BLaER1 treated with 17β-estradiol and CSF1 and Interleukin-3, amounts not matched to agents 10 nM and 100 nM (cell line): ENCODE data around the gene ITGA3.

Source experiments
- H3K27ac ChIP-seq, 11 experiments: shearing (Covaris generic); formaldehyde crosslinking; 2 replicates each; pipeline ENCODE4 v1.8.1; 2022
- H3K27me3 ChIP-seq, 11 experiments: shearing (Covaris generic); formaldehyde crosslinking; 2 replicates each; pipeline ENCODE4 v1.8.1; 2022
- H3K36me3 ChIP-seq, 11 experiments: shearing (Covaris generic); formaldehyde crosslinking; 2 replicates each; pipeline ENCODE4 v1.8.1; 2022
- H3K4me1 ChIP-seq, 10 experiments: shearing (Covaris generic); formaldehyde crosslinking; 2 replicates each; pipeline ENCODE4 v1.8.1; 2022
- H3K4me2 ChIP-seq, 11 experiments: shearing (Covaris generic); formaldehyde crosslinking; 2 replicates each; pipeline ENCODE4 v1.8.1; 2022
- H3K4me3 ChIP-seq, 10 experiments: shearing (Covaris generic); formaldehyde crosslinking; 2 replicates each; pipeline ENCODE4 v1.8.1; 2022
- H3K9ac ChIP-seq, 11 experiments: shearing (Covaris generic); formaldehyde crosslinking; 2 replicates each; pipeline ENCODE4 v1.8.1; 2022
- H3K9me3 ChIP-seq, 11 experiments: shearing (Covaris generic); formaldehyde crosslinking; replicated peaks in 1 of 11; 2 replicates each; pipeline ENCODE4 v1.8.1; 2022
- H4K20me1 ChIP-seq, 11 experiments: shearing (Covaris generic); formaldehyde crosslinking; 2 replicates each; pipeline ENCODE4 v1.8.1; 2022
- Cebpa-rat ChIP-seq, 11 experiments: shearing (Covaris generic); IDR thresholded peaks; 2 replicates each; pipeline ENCODE4 v1.8.1; 2022

ITGA3 gene

DNA sequence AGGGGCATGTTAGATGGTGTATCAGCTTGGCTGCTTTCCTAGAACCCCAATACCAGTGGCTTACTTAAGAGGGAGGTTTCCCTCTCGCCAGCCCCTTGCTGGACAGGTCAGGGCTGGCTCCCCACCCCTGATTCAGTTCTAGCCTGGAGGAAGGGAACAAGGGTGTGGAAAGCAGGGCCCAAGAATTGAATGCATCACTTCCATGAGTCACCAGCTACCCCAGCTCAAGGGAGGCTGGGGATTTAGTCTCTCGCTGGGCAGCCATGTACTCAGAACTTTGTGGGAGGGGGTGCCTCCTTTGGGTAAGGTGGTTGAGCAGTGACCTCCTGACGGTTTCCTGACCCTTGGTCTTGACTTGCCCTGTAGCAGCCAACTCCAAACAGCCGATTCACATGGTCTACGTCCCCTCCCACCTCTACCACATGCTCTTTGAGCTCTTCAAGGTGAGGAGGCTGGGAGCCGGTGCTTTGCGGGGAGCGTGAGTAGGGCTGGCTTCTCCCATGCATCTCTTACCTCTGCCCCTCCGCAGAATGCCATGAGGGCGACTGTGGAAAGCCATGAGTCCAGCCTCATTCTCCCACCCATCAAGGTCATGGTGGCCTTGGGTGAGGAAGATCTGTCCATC is 52.0 kb downstream of the ITGA3 start:
- Histone ChIP-seq H3K4me1 (peaks cover 0 to 13% (median 0%) of the 10 kb centered on the region in 10 experiments; a peak in 5 of 20 replicates), H3K9me3 (no peaks in the 10 kb centered on the region), H3K4me2 (no peak overlapping the region), H4K20me1 (peaks cover 0 to 42% (median 5%) of the 10 kb centered on the region in 11 experiments; a peak in 8 of 22 replicates), H3K27me3 (no peaks in the 10 kb centered on the region), H3K9ac (no peak overlapping the region), H3K36me3 (peaks cover 0 to 66% (median 18%) of the 10 kb centered on the region in 11 experiments; a peak in 12 of 22 replicates), H3K27ac (no peak overlapping the region), H3K4me3 (no peak overlapping the region)
- TF ChIP-seq Cebpa-rat (IDR thresholded peaks at IDR 0.05) = no peak

DNA sequence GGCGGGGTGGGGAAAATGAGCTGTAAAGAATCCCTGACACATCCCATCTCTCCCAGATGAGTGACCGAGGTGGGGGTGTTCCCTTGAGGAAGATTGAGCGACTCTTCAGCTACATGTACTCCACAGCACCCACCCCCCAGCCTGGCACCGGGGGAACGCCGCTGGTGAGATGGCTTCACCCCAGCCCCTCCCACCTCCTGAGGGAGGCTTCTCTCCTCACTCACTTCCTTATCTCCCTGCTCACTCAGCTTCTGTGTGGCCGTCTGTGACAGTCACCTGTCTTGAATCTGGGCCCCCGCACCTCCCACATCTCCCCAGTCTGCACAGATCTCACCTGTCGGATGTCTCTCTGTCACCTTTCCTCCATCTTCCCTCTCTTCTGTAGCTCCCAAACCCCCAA is 52.6 kb downstream of the ITGA3 start:
- TF ChIP-seq Cebpa-rat (IDR thresholded peaks at IDR 0.05) = no peak
- Histone ChIP-seq H3K9ac (no peak overlapping the region), H3K27ac (no peak overlapping the region), H4K20me1 (peaks cover 0 to 41% (median 2%) of the 10 kb centered on the region in 11 experiments; a peak in 8 of 22 replicates), H3K4me3 (no peak overlapping the region), H3K4me2 (no peak overlapping the region), H3K4me1 (peaks cover 0 to 13% (median 0%) of the 10 kb centered on the region in 10 experiments; a peak in 5 of 20 replicates), H3K27me3 (no peaks in the 10 kb centered on the region), H3K36me3 (peaks cover 0 to 66% (median 18%) of the 10 kb centered on the region in 11 experiments; a peak in 12 of 22 replicates), H3K9me3 (no peaks in the 10 kb centered on the region)

DNA sequence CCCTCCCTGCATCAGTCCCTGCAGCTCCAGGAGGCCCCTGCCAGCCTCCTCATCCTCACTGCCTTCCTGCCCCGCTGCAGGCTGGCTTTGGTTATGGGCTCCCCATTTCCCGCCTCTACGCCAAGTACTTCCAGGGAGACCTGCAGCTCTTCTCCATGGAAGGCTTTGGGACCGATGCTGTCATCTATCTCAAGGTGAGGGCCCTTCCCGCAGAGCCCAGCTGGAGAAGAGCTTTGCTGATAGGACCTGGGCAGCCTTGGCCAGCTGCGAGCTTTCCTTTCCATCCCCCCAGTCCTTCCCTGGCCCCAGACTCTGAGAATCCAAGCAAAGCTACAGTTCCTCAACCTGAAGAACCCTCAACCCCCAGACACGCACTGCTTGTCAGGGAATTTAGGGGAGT is 53.3 kb downstream of the ITGA3 start:
- Histone ChIP-seq H3K4me2 (no peak overlapping the region), H3K27me3 (no peaks in the 10 kb centered on the region), H3K36me3 (peaks cover 0 to 60% (median 18%) of the 10 kb centered on the region in 11 experiments; a peak in 12 of 22 replicates), H3K9me3 (no peaks in the 10 kb centered on the region), H3K4me1 (peaks cover 0 to 13% (median 0%) of the 10 kb centered on the region in 10 experiments; a peak in 5 of 20 replicates), H3K9ac (no peak overlapping the region), H4K20me1 (peaks cover 0 to 35% (median 0%) of the 10 kb centered on the region in 11 experiments; a peak in 5 of 22 replicates), H3K4me3 (no peak overlapping the region), H3K27ac (no peak overlapping the region)
- TF ChIP-seq Cebpa-rat (IDR thresholded peaks at IDR 0.05) = no peak

DNA sequence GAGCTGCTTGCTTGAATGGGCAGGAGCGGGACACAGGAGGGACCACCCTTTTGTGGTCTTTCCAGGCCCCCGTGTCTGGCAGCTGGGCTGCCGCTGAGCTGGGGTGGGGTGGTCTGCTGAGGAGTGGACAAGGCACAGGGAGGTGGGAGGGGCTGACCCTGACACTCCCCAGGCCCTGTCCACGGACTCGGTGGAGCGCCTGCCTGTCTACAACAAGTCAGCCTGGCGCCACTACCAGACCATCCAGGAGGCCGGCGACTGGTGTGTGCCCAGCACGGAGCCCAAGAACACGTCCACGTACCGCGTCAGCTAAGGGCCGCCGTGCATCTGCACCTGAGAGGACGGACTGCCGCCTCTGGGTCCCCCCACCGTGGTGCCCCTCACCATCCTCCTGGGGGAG is 53.9 kb downstream of the ITGA3 start:
- H3K4me1 ChIP-seq = peaks cover 0 to 13% (median 0%) of the 10 kb centered on the region in 10 experiments; a peak in 5 of 20 replicates
- no peak for TF ChIP-seq Cebpa-rat (IDR thresholded peaks at IDR 0.05)

DNA sequence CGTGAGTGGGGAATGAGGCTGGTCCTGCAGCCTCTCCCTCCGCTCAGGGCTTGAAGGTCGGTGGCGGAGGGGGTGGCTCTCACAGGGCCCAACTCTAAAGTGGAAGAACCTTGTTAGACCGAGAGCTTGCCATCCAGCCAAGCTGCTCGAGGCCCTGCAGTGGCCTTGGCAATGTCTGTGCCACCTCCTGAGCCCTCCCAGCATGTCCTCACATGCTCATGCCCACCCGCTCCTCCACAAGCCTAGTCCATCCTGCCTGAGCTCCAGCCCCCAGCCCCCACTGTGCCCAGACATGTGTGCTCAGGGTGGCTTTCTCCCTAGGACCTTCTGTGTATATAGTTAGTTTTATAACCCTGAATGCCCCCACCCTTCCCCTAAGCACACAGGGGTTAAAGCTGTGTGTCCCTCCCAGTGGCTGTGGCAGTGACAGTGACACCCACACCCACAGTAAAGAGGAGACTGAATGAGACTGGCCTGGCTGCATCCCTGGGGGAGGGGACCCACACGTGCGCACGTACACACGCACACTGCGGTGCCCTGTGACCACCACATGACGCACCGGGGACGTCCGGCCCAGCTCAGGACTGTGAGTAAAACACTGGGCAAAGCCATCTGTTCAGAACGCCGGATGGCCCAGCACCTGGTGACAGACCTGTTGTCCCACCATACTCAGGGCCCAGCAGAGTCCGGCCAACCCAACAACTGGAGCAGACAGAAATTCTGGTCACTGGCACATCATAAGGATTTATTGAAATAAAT is 54.9 kb downstream of the ITGA3 start:
- no peak overlapping the region for H3K4me2 ChIP-seq
- peaks cover 0 to 47% (median 12%) of the 10 kb centered on the region in 11 experiments; a peak in 12 of 22 replicates for H3K36me3 ChIP-seq
- no peak overlapping the region for H3K27ac ChIP-seq
- peaks cover 0 to 13% (median 0%) of the 10 kb centered on the region in 10 experiments; a peak in 5 of 20 replicates for H3K4me1 ChIP-seq
- no peak for TF ChIP-seq Cebpa-rat (IDR thresholded peaks at IDR 0.05)
- no peak overlapping the region for H3K9ac ChIP-seq
- peaks cover 0 to 5% (median under 1%) of the 10 kb centered on the region in 11 experiments; a peak in 8 of 22 replicates for H3K27me3 ChIP-seq
- peaks cover 0 to 40% (median 0%) of the 10 kb centered on the region in 11 experiments; a peak in 4 of 22 replicates for H4K20me1 ChIP-seq
- H3K4me3 ChIP-seq = no peak overlapping the region
- no peaks in the 10 kb centered on the region for H3K9me3 ChIP-seq

More for the DNA sequence above, 53.9 kb downstream of the ITGA3 start:
- Histone ChIP-seq H3K36me3 (peaks cover 0 to 57% (median 18%) of the 10 kb centered on the region in 11 experiments; a peak in 12 of 22 replicates), H3K27ac (no peak overlapping the region), H3K9me3 (no peaks in the 10 kb centered on the region), H3K4me2 (no peak overlapping the region), H3K27me3 (no peaks in the 10 kb centered on the region), H3K4me3 (no peak overlapping the region), H3K9ac (no peak overlapping the region), H4K20me1 (peaks cover 0 to 37% (median 0%) of the 10 kb centered on the region in 11 experiments; a peak in 4 of 22 replicates)

DNA sequence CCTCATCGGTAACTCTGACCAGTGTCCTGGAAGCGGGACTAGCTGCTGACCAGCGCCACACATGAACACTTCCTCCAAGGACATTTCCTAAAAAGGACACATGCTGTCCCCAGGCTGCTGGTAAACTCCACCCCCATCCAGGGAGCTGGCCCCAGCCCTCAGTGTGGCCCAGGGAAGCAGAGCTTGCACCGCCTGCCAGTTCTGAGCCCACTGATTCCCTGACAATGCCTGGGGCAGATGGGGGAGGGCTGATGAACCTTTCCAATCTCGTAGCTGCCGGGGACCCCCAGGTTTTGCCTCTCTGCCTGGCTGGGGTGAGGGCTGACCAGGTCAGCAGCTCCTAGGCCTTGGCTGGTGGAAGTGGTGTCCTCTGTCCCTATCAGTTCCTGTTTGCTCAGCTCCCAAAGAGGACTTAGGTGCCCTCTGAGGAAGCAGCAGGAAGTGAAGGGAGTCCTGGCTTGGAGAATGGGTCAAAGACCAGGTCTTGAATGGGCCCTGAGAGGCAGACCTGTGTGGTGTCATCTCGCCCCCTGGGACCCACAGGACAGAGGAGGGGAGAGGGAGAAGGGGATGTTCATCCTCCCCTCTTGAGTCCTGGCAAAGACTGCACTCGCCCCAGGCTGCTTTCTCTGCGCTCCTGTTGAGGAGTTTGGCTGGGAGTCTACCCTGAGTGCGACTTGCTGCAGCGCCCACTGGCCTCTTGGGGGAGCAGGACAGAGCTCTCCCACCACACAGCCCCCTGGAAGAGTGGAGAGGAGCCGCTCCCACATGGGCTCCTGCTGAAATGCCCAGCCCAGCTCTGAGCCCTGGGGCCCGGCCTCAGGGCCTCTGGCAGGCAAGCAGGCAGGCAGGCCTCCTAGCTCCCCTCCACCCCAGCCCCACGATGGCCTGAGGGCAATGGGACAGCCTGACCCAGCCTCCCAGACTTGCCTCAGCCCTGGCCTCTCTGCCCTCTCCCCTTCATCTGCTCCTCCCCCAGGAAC is 56.1 kb downstream of the ITGA3 start:
- Histone ChIP-seq H3K27me3 (peaks cover 6 to 17% (median 13%) of the 10 kb centered on the region in 11 experiments), H3K4me2 (peak overlapping the region in 2 of 11 experiments; percentile 32 to 58; a peak in 4 of 22 replicates), H3K9me3 (no peaks in the 10 kb centered on the region), H3K9ac (peak overlapping the region in 2 of 11 experiments; percentile 4 to 9; a peak in 2 of 22 replicates), H4K20me1 (peaks cover 0 to 40% (median 0%) of the 10 kb centered on the region in 11 experiments; a peak in 5 of 22 replicates), H3K27ac (no peak overlapping the region), H3K4me3 (no peak overlapping the region), H3K36me3 (peaks cover 0 to 39% (median 8%) of the 10 kb centered on the region in 11 experiments; a peak in 11 of 22 replicates), H3K4me1 (peaks cover under 1 to 15% (median 2%) of the 10 kb centered on the region in 10 experiments; a peak in 12 of 20 replicates)
- TF ChIP-seq Cebpa-rat (IDR thresholded peaks at IDR 0.05) = no peak

DNA sequence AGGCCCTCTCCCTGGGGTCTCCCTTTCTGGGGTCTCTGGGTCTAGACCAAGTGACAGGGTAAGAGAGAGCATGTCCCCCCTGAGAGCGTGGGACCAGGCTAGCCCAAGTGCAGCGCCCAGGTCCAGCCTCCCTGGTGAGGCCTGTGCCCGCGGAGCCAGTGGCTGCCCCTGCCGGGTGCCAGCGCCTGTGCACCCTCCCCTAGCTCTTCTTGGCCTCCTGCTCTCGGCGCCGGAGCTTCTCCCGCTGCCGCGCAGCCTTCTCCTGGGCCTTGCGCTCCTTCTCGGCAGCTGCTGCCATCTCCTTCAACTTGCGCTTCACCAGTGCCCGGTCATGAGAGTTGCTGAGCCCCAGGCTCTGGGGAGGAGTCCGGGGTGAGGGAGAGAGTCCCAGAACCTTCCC is 56.8 kb downstream of the ITGA3 start:
- peaks cover 0 to 33% (median 4%) of the 10 kb centered on the region in 11 experiments; a peak in 10 of 22 replicates for H3K36me3 ChIP-seq
- H3K27me3 ChIP-seq = peaks cover 13 to 24% (median 20%) of the 10 kb centered on the region in 11 experiments
- no peak overlapping the region; a peak in 1 of 22 replicates for H3K9ac ChIP-seq
- no peak overlapping the region for H3K4me2 ChIP-seq
- H3K9me3 ChIP-seq = no peaks in the 10 kb centered on the region
- no peak overlapping the region for H3K4me3 ChIP-seq
- H3K27ac ChIP-seq = no peak overlapping the region
- H4K20me1 ChIP-seq = peaks cover 0 to 40% (median 0%) of the 10 kb centered on the region in 11 experiments; a peak in 5 of 22 replicates
- TF ChIP-seq Cebpa-rat (IDR thresholded peaks at IDR 0.05) = no peak
- peaks cover 7 to 22% (median 9%) of the 10 kb centered on the region in 10 experiments for H3K4me1 ChIP-seq
